ENCODE measurements around the gene GSG1L.

The GSG1L gene

DNA sequence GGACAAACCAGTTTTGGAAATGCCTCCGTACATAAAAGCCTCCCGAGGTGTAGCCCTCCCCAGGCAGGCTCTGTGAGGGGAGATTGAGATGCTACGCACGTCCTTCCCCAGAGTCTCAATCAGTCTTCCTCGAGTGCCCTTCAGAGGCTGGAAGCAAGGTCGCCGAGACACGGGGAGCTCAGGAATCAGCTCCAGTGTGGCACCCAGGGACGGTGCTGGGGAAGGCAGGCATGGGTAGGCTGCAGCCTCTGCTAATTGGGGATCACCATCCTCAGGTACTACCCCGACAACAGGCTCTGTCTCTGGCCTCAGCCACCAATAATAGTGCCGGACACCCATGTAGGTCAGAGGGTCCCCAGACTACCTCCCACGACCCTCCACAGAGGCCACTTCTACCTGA, 28.1 kb upstream of the GSG1L start:
- no peak overlapping the region for H3K4me3 ChIP-seq (ENCODE audit: low read depth, low read length)
- TF ChIP-seq, protein P1, sequence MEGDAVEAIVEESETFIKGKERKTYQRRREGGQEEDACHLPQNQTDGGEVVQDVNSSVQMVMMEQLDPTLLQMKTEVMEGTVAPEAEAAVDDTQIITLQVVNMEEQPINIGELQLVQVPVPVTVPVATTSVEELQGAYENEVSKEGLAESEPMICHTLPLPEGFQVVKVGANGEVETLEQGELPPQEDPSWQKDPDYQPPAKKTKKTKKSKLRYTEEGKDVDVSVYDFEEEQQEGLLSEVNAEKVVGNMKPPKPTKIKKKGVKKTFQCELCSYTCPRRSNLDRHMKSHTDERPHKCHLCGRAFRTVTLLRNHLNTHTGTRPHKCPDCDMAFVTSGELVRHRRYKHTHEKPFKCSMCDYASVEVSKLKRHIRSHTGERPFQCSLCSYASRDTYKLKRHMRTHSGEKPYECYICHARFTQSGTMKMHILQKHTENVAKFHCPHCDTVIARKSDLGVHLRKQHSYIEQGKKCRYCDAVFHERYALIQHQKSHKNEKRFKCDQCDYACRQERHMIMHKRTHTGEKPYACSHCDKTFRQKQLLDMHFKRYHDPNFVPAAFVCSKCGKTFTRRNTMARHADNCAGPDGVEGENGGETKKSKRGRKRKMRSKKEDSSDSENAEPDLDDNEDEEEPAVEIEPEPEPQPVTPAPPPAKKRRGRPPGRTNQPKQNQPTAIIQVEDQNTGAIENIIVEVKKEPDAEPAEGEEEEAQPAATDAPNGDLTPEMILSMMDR (IDR thresholded peaks at IDR 0.05; ENCODE audit: borderline replicate concordance, insufficient read depth, low read depth, low read length): no peak

DNA sequence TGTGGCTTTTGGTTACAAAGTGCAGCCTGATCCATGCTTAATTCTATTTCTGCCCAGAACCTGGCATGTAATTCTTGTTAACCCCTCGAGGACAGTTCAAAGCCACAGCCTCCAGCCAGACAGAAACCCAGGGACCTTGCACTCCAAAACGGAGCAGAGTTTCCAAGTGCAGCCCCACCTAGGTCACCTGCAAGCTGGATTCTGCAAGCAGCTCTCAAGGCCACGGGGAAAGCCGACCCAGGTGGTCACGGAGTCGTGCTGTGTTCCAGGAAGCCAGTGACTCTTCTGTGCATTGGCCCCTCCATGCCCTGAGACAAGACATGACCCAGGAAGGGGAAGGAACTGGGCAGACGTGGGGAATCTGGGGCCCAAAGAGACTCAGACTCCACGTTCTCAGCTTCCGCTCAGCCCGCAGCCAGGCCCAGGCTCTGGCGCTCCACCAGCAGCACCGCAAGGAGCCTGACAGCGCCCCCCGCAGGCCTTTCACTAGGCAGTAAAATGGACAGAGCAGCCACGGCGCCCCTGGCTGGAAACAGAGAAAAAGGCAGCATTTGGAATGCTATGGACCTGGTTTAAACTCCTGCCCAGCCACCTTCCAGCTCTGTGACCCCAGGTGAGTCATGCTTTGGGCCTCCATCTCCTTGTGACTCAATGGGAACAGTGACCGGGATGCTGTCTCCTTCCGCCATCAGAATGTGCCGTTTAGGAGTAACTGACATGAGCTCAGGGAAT, 27.3 kb upstream of the GSG1L start:
- TF ChIP-seq, protein P1 (IDR thresholded peaks at IDR 0.05; ENCODE audit: borderline replicate concordance, insufficient read depth, low read depth, low read length): 0 out of 2 replicates have a peak, but pooled peaks have one; percentile 4
- H3K4me3 ChIP-seq (ENCODE audit: low read depth, low read length): no peak overlapping the region

DNA sequence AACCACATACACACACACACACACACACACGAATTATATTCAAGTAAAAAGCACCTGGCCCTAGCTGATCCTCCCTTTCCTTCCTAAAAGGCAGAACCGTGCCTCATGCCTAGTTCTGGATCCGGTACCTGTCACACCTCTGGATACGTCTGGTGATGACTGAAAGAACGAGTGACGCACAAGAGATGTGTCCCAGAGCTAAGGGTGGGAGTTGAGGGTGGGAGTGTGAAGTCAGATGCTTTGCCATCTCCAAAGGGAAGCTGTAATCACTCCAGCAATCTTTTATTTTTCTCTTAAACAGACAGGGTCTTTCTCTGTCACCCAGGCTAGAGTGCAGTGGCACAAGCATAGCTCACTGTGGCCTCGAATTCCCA, 26.5 kb upstream of the GSG1L start:
- no peak overlapping the region for H3K4me3 ChIP-seq (ENCODE audit: low read depth, low read length)
- TF ChIP-seq, protein P1 (IDR thresholded peaks at IDR 0.05; ENCODE audit: borderline replicate concordance, insufficient read depth, low read depth, low read length): no peak

DNA sequence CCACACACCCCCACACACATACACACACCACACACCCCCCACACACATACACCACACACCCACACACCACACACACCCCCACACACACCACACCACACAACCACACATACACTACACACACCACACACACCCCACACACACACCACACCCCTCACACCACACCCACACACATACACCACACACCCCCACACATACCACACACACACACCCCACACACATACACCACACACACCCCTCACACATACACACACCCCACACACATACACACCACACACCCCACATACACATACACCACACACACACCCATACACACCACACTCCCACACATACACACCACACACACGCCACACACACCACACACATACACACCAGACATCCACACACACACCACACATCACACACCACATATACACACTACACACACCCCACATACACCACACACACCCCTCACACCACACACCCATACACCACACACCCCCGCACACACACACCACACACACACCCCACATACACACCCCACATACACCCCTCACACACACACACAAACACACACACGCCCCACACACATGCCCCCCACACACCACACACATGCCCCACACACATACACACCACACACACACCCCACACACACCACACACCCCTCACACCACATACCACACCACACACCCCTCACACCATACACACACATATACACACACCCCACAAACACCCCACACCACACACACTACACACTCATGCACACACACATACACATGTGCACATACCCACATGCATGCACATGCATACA, 25.9 kb upstream of the GSG1L start:
- H3K4me3 ChIP-seq (ENCODE audit: low read depth, low read length): no peak overlapping the region
- TF ChIP-seq, protein P1 (IDR thresholded peaks at IDR 0.05; ENCODE audit: borderline replicate concordance, insufficient read depth, low read depth, low read length): no peak

DNA sequence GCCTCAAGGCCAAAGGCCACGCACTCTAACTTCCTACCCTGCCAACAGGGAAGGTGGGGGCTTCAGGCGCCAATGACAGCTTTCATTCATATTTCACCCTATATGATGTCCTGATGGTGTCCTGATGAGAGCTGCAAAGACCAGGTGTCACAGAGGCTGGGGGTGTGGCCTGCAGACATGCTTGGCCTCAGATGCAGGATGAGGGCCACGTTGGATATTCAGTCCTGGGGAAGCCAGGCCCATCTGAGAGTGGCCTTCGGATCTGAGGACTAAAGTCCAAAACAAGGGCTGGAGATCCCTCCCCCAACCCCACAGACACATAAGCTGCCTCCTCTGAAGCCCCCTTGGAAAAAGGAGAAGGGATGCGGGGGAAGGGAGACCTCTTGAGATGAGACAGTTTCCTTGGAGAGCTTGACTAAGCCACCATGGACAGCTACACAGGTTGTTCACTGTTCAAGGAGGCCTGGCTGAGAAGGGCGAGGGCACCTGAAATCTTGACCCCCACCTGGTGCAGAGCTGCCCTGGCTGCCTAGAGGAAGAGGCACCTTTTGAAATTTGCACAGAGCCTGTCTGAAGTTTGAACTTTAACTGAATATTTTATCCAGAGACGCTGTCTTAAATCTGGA, 24.3 kb upstream of the GSG1L start:
- TF ChIP-seq, protein P1 (IDR thresholded peaks at IDR 0.05; ENCODE audit: borderline replicate concordance, insufficient read depth, low read depth, low read length): no peak
- no peak overlapping the region for H3K4me3 ChIP-seq (ENCODE audit: low read depth, low read length)

DNA sequence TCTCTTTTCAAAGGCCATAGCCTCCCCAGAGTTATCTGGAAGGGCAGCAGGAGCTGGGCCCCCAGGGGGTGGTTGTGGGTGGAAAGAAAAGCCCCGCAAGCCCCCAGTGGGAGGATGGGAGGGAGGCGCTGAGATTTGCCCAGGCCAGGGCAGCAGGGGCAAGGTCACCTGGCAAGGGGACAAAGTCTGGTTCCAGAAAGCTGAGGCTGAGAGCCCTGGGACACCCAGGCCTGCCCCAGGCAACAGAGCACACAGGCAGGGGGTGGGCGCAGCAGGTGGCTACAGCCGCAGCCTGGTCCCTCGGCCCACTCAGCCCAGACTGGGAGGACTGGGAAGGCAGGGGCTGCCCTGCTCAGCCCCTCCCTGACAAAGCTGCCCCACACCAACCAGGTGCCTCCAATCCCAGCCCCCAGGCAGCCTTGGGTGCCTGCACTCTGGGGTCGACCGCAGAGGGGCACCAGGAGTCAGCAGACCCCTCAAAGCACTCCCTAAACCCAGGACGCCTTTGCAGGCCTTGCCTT, 23.7 kb upstream of the GSG1L start:
- TF ChIP-seq, protein P1 (IDR thresholded peaks at IDR 0.05; ENCODE audit: borderline replicate concordance, insufficient read depth, low read depth, low read length): no peak
- H3K4me3 ChIP-seq (ENCODE audit: low read depth, low read length): no peak overlapping the region
